Measurements from ENCODE around the gene KLHDC10.

DNA sequence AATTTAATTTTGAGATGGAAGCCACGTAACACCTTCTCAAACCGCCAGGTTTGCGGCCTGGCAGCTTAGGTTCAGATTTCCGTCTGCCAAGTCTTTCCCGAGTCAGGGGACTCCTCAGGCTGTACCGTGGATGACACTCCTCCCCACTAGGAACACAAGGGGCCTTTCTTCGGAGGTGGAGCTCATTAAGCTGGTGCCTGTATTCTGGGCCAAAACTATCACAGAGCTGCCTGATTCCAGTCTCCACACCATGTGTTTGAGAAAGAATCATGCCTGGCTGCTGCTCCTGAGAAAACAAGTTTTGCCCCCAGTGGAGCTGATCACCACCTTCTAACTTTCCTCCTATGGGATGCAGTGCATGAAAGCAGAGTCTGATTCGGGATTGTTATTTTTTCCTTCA, 90.1 kb downstream of the KLHDC10 start:
- TF ChIP-seq, protein P1, sequence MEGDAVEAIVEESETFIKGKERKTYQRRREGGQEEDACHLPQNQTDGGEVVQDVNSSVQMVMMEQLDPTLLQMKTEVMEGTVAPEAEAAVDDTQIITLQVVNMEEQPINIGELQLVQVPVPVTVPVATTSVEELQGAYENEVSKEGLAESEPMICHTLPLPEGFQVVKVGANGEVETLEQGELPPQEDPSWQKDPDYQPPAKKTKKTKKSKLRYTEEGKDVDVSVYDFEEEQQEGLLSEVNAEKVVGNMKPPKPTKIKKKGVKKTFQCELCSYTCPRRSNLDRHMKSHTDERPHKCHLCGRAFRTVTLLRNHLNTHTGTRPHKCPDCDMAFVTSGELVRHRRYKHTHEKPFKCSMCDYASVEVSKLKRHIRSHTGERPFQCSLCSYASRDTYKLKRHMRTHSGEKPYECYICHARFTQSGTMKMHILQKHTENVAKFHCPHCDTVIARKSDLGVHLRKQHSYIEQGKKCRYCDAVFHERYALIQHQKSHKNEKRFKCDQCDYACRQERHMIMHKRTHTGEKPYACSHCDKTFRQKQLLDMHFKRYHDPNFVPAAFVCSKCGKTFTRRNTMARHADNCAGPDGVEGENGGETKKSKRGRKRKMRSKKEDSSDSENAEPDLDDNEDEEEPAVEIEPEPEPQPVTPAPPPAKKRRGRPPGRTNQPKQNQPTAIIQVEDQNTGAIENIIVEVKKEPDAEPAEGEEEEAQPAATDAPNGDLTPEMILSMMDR (IDR thresholded peaks at IDR 0.05) = no peak
- no peak for TF ChIP-seq POLR2A (IDR thresholded peaks at IDR 0.05)
